DMS 273 (cell line): ENCODE data around the gene PIAS4.

Experiments
- DNase-seq: peaks from one replicate; lab custom pipeline; 2025; ENCODE audit not compliant: unreplicated experiment; lab: John Stamatoyannopoulos, UW

PIAS4 gene

DNA sequence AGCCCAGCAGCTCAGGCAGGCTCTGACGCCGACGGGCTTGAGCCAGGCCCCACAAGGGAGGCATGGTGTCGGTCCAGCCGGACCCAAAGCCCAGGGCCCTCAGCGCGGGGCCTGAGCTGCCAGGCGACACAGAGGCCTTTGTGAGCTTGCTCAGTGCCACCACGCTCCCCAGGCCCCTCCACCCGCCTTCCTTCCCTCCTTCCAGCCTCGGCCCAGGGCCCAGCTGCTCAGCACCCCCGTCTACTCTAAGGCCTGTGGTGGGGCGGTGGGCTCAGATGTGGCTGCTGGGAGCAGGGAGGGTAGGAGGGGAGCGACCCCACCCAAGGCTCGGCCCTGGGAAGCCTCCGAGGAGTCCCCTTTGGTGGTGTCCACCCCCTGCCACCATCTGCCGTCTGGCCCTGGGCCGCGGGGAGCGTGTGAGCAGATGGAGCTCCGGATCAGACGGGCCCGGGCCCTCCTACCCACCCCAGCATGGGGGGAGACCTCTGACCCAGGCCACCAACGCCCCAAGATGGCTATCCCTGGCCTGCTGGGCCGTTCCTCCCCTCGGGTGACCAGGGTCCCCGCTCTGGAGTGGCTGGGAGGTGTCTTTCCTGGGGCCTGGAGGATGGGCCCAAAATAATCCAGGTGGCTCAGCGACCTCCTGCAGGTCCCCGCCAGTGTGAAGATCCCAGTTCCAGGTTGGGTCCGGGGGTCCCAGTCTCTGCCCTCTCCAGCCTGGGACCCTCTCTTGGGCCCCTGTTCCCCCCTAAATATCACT, 51.3 kb downstream of the PIAS4 start:
- peak; percentile 81 for DNase-seq

DNA sequence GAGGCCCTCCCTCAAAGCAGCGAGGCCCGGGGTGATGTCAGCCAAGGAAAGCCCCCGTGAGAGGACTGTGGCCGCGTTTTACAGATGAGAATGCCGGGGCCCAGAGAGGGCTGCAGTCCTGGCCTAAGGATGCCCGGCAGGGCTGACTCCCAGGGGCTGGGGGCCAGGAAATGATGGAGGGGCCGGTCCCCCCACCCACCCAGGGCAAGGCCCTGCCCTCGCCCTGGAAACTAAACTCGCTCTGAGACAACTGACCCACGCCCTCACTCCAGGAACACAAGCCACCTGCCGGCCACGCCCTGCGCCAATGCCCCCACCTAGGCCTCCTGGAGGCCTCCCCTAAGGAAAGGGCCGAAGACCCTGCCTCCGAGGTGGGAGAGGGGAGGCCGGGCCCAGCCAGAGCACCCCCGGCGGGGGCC, 51.9 kb downstream of the PIAS4 start:
- no peak for DNase-seq

DNA sequence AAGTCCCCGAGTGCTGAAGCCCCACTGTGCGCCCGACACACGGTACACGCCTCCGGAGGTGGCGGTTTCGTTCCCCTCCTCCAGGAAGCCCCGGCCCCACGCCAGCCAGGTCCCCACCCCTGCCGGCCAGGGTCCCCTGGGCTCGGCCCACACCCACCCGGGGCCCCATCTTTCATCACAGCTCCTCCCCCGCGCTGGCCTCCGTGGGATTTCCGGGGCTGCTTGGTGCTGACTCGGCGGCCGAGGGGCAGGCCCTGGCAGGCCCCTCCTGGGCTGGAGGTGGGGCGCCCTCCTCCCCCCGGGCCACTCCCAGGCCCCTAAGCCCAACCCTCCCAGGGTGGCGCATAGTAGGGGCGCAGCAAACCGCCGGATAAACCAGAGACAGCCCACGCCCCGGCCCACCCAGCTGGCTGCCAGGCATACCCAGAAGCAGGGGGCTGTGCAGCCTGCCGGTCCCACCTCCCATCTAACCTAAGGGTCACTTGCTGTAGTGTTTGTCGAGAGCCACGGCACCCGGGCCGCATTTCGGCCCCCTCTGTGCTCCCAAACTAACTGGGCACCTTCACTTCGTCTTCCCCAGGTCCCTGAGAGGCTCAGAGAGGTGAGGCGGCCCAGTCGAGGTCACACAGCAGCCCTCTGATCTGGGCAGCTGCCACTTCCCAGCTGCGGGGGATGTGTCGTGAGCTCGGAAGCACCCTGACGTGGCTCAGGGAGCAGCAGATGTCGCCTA, 52.5 kb downstream of the PIAS4 start:
- peak; percentile 45 for DNase-seq

DNA sequence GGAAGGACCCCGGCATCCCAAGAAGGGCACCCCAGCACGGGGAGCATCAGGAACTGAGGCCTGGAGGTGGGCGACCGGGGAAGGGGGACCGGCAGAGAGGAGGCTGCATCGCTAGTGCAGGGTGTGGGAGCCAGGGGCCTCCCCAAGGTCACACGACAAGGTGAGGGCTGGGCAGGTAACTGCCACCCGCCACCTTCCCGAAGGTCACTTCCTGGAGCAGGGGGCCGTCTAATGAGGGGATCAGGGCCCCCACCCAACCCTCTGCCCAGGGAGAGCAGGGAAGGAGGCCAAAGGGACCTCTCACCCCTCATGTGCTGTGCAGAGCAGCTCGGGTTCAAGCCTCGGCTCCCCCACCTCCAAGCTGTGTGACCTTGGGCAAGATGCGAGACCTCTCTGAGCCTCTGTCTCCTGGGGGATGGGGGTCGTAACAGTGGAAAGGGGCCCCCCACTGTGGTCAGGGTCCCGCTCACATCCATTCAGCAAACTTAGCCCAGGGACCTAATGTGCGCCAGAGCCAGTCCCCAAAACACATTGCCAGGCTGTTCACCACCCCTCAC, 53.2 kb downstream of the PIAS4 start:
- no peak for DNase-seq

DNA sequence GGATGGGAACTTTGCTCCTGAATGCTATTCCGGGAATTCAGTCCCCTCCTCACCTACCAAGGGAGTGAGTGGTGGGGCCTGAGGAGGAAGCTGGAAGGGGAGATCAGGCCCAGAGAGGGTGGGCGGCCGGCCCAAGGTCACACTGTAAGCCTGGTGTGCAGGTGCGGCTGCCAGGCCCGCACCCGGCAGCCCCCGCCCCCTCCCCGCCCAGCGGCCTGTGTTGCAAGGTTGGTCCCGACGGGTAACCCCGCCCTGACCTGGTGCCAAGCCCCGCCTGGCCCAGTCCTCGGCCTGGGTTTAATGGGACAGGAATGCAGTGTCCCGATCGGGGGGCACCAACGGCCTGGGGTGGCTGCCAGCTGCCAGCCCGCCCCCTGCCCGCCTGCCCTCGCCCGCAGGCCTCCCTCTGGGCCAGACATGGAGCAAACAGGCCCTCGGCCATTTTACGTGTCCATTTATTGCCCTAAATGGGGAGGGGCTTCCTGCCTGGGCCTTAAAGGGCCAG, 53.7 kb downstream of the PIAS4 start:
- DNase-seq: peak; percentile 65

DNA sequence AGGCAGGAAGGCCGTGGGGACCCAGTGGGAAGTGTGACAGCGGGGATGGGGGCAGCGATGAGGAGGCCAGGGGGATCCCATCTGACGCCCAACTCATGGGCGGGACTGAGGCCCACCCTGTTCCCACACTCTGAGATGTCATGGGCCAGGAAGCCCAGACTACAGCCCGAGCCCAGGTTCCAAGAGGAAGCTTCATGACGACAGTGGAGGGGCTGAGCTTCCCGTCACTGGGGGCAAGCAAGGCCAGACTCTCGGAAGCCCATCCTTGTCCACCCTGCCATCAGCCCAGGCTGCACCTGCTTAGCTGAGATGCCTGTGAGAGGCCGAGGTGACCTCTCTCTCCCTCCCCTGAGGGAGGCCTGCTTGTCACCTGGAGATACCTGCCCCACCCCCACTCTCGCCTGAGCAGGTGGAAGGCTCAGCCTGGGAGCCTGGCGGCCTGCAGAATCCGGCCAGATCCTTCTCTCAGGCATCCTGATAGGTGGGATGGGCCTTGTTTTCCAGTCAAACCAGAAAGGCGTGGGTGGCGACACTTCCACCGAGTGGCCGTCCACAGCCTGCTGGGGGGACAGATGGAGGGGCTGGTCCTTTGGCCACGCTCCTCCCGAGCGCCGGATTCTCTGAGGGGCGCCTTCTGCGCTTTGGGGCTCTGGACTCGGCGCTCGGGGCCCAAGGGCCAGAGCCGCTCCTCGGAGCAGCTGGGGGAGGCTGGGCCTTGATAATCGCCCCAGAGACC, 54.3 kb downstream of the PIAS4 start:
- DNase-seq: peak; percentile 51

DNA sequence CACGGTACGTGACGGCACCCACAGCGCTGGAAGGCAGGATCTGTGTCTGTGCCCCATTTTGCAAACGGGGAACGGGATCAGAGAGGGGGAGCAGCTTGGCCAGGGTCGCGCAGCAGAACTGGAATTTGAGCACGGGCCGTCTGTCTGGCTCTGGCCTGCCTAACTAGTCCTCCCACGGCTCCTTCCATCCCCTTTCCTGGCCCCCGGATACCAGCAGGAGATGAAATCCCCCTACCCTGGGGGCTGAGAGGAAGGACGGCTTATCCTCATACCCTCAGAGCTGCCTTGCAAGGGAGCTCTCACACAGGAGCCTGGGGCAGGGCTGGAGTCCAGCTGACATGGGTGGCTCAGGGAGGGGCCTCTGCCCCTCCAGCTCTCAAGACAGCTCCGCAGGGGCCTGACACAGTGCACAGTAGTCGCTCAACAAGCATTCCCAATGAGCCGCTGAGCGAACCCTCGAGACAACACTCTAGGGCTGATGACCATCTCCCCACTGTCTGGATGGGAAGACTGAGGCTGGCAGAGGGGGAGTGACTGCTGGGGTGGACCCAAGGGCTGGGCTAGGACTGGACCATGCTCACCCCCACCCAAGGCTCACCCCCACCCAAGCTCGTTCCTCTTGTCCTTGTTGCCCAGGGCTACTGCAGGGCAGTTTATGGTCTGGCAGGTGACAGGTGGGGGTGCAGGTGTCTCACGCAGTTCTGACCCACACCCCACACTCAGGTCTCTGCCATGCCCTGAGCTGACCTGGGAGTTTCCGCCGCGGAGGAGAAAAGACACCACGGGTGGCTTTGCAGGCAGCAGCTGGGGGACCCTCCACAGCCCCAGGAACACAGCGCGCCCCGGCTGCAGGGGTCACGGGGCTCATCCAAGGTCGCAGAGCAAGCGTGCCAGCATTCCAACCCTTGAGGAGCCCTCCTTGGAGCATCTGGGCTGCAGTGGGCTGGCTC, 55.2 kb downstream of the PIAS4 start:
- no peak for DNase-seq

DNA sequence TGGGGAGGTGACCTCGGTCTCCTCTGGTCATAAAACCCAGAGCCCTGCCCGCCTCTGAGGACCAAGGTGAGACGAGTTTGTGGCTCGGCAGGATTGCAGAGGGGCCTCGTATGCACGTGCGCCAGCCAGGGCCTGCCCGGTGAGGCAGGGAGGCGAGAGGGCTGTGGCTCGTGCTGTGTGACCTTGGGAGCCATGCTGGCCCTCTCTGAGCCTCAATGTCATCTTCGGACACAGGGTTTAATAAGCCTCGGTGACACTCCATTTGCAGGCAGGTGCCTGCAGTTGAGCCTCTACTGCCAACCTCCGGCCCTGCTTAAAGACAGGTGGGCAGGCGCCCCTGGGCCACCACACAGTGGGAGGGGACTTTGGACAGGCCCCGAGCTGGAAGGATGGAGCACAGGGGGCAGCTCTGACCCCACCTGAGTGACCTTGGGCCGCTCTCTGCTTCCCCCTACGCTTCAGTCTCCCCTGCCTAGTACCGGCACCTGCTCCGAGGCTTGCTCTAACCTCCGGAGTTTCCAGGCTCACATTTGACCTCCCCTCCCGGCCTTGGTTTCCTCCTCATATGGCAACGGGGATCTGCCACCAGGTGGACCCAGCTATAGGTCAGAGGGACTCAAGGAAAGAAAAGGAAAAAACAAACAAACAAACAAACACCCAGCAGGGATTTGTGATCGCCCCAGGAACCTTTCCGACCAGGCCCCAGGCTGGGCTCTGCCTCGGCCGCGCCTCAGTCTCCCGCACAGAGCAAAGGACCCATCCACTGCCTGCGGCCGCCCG, 56.0 kb downstream of the PIAS4 start:
- no peak for DNase-seq

DNA sequence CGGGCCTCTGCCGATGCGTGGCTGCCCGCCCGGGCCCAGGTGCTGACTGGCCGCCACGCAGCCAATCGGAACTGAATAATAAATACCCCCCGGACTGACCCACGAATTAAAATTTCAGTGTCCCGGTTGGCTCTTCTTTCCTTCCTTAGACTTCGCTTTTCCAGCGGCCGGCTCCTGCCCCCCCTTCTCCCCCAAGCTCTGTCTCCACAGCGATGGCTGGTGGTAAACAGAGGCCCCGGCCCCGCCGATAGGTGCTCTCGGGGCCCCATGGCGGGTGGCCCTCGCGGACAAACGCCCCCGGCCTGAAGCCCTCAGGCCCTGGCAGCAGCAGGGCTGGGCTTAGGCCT, 56.6 kb downstream of the PIAS4 start:
- DNase-seq: peak; percentile 58

DNA sequence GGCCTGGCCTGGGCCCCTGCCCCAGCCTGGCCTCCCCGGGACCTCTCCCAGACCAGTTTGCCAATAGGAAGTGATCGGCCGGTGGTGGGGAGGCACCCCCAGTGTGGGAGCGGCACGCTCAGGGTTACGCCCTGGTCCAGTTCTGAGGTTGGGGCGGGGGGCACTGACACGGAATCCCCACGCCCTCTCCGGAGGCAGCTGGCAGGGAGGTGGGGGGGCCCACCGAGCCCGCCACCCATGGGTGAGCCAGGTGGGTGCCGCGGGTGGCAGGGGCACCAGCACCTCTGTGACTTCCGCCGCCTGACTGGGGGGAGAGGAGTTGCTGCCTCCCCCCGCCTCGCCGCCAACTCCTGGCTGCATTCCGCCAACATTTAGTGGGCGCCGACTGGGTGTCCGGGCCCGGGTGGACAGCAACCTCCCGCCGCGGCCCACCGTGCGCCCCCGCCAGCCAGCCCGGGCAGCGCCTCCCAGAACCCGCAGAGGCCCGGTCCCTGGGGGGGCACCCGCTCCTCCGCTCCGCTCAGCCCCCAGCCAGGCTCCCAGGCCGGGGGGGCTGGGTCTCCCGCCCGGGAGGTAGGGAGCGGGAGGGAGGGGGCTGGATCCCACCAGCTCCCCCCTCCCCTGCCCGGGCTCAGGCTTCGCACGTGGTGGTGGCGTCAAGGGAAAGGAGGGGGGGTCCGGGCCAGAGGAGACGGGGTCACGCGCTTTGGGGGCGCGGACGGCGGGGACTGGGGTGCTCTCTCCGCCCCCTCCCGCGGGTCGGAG, 57.1 kb downstream of the PIAS4 start:
- peak; percentile 75 for DNase-seq

DNA sequence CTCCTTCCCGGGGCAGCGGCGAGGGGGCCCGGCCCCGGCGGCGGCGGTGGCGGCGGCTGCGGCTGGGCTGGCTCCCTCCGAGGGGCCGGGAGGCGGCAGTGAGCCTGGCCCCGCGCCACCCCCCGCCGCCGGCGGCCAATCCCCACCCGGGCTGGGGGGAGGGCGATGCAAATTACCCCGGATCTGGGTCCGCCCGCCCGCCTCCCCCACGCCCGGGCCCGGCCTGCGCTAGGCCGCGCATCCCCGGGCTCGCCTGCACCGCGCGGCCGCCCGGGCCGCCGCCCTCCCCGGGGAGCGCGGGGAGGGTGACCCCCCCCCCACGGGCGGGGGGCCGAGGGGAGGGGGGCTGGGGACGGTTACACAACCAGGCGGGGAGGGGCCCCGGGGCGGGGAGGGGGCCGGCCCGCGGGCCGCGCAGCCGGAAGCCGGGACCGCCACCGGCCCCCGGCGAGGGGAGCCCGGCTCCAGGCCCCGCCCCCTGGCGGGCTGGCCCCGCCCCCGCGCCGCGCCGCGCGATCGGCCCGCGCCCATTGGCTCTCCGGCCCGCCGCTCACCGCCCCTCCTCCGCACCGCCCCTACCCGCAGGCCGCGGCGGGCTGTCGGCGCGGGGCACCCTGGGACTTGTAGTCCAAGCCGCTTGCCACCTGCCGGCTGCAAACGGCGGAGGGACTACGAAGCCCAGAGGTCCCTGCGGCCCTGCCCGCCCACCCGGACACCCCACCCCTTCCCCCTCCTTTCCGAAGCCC, 58.1 kb downstream of the PIAS4 start:
- peak; percentile 99 for DNase-seq

DNA sequence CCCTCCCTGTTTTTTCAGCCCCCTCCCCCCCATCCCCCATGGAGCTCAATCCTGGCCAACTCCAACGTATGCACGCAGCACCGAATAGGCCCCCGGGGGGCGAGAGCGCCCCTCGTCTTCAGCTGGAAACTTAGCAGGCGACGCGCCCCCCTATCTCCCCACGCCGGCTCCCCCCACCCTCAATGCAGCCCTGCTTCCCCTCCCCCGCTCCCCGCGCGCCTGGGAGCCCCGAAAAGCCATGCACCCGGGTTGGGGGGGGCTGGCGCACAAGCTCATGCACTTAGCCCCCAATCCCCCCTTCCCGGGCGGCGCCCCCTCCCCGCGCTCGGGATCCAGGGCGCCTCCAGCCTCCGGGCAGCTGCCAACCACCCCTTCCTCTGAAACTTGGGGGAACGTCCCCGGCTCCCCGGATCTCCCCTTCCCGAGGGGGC, 58.7 kb downstream of the PIAS4 start:
- DNase-seq: no peak

DNA sequence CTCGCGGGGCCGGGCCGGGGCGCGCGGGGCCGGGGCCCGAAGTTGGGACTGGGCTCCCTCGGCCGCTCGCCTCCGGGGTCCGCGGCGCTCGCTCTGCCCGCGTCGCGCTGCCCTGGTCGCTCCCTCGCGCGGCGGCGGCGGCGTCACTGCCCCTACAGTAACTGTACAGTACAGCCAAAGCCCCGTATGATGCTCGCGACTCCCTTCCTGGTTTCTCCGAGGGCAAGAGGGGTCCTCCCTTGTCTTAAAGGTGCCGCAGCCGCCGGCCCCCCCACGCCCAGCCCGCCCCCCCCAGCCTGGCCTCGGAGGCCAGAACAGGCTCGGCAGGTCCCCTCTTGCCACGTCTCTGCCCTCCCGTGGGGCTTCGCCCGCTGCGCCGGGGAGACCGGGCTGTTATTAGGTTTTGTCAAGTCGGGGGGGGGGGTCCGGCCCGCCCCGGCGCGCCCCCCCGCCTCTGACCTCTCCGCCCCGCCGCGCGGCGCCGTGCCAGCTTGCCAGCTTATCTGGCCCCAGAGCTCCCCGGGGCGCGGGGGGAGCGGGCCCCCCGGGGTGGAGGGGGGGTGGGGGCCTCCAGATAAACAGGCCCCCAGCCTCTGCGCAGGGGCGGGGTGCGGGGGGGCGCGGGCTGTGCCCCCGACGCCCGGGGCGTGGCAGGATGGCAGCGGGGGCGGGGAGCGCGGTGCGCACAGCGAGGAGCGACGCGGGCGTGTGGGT, 59.3 kb downstream of the PIAS4 start, which contains the start of gene ZBTB7A:
ZBTB7A (minus strand) TSS at position 218 of the 714 bp plus-strand sequence. CDS start 11,667 bp downstream, outside the sequence.
- DNase-seq: peak; percentile 82

DNA sequence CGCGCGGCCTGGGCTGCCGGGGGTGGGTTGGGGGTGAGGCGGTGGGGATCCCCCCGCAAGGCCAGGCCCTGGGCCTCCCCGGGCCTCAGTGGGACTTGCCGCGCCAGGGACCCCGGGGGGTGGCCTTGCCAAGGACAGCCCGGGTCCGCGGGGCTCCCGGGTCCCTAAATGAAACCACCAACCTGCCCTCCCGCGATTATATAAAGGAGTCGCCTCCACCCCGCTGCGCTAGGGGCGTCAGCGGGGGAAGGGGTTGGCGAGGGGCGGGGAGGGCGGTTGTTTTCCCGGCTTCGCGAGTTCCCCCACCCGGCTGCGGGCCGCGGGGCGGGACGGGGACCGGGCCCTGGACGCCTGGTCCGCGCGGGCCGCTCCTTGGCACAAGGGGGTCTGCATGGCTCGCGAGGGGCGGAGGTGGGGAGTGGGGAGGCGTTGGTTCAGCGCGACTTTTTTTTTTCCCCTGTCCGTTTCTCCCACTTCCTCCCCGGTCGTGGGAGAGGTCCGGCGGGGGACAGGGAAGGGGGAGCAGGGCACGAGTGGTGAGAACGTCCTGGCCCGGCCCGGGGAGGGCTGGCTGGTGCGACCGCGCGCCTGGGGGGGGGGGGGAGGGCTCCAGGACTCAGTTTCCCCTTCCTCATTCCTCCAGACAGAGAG, 60.0 kb downstream of the PIAS4 start:
- DNase-seq: peak; percentile 65

DNA sequence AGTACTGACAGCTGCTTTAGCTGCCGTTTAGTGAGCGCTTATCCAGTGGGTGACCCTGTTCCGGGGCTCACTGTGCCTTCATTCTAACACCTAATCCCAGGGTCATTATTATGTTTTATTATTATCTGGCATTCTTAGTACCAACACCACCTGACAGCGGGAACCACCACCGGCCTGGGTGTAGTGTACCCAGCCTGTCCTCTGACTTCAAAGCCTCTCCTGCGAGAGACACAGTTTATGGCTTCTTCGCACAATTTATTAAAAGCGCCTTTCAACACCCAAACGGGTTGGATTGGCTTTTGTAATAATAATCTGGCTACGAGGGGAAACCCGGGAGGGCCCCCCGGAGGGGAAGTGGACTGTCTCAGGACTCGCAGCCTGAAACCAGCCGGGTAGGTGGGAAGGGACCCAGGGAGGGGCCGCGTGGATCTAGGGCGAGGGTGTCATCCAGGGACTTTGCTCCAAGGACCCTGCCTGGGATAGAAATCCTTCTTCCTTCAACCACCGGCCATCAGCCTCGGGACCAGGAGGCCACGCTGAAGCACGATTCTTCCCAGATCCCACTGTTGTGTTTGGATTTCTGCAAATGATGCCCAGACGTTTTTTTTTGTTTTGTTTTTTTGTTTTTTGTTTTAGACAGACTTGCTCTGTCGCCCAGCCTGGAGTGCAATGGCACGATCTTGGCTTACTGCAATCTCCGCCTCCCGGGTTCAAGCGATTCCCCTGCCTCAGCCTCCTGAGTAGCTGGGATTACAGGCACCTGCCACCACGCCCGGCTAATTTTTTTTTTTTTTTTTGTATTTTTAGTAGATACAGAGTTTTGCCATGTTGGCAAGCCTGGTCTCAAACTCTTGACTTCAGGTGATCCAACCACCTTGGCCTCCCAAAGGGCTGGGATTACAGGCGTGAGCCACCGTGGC, 60.8 kb downstream of the PIAS4 start:
- DNase-seq: no peak
